ENCODE results near the gene SPATS2. TPM values are rescaled to one million over a fixed set of nuclear protein-coding genes. Genes with fewer than 3 reads are reported as not detected.
A peak's percentile ranks its signal among the peaks of the same experiment; 100 is the strongest.
"Not testable (repeated sequence)": the region's sequence is repeated elsewhere in the genome, so short reads cannot be mapped to it uniquely, and the experiment has no call there.

The SPATS2 gene
- total RNA-seq, 1 donor from 2014 or later, result 12.4 TPM

DNA sequence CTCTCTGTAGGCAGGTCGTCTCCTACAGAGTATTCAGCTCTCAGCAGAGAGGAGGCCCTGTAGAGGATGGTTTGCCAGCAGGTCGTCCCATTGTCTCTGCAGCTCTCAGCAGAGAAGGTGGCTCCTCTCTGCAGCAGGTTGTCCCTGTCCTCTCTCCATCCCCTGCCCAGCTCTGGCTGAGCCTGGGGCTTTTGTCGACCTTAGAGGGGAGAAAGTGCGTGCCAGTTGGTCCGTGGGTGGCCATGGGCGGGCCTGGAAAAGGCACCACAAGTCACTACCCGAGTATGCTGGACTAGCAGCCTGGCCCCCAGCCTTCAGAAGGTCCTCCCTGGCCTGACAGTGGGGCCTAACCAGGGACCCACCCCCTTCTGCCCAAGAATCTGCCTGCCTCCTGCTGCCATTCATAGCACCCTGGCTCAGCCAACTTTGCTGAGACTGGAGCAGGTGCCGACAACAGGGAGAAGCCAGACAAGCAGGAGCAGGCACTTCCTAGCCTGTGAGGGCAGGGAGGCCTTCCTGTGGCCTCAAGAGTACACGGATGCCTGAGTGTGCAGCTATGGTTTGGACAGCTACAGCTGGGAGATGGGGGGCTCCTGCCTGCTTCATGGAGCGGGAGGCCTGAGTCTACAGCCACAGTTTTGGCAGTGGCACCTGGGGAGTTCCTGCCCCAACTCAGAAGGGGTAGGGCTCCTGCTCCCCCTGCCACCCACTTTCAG, 111.8 kb downstream of the SPATS2 start:
- ATAC-seq, result peak; percentile 28

DNA sequence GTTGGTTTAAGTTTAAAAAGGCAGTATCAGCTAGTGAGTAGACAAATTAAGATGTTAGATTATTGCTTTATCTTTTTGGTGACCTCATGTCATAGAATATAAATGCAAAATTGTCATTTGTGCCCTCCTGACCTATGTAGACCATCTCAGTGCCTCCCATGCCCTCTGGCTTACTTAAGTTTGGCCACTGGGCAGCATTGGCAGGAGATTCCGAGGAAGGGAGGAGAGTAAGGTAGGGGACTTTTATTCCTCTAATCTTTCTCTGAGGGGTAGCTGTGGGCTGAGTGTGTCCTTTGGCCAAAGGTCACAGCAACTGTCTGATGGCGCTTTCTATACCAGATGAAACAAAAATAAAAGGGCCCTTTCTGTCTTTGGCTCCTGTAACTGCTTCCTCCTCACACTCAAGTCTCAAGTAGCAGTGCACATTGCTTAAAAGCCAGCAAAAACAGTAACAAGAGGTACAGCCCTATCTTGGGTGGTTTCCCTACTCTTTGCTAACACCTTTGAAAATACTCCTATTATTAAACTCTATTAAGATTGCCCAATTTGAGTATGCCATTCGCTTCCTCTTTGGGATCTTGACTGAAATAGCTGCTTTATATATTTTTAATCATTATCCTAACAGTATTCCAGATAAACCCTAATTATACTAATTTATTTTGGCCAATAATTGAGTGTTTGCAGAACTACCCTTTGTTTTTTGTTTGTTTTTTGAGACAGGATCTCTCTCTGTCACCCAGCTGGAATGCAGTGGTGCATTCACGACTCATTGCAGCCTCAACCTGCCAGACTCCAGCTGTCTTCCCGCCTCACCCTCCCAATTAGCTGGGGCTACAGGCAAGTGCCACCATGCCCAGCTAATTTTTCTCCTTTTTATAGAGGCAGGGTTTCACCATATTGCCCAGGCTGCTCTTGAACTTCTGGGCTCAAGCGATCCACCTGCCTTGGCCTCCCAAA, 115.1 kb downstream of the SPATS2 start:
- no peak for ATAC-seq

GRCh38 chr12:49483619-49484018, 116.4 kb downstream of the SPATS2 start:
- ATAC-seq, result no peak

- no peak for ATAC-seq
Measured at GRCh38 chr12:49487605-49488004, 120.3 kb downstream of the SPATS2 start.

GRCh38 chr12:49489154-49489553, 121.9 kb downstream of the SPATS2 start:
- no peak for ATAC-seq

DNA sequence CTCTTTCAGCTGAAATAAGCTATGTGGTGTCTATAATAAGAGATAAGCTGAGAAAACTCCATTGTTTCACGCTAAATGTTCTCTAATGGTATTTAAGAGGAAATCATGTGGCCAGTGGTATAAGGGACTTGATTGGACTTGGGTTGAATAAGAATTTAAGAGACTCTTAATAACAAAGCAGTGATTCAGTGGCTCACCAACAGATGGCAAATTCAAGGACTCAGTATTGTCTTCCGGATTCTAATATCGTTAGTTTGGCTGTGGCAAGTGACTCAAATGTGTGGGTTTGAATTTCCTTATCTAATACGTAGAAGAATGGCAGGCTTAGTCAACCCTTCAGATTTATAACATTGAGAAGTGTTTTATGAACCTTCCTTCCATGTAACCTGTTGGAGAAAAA, 122.5 kb downstream of the SPATS2 start:
- ATAC-seq, result no peak

- ATAC-seq, result peak; percentile 61
Measured at GRCh38 chr12:49491823-49492222, 124.6 kb downstream of the SPATS2 start.

- no peak for ATAC-seq
Measured at GRCh38 chr12:49493900-49494299, 126.6 kb downstream of the SPATS2 start.

DNA sequence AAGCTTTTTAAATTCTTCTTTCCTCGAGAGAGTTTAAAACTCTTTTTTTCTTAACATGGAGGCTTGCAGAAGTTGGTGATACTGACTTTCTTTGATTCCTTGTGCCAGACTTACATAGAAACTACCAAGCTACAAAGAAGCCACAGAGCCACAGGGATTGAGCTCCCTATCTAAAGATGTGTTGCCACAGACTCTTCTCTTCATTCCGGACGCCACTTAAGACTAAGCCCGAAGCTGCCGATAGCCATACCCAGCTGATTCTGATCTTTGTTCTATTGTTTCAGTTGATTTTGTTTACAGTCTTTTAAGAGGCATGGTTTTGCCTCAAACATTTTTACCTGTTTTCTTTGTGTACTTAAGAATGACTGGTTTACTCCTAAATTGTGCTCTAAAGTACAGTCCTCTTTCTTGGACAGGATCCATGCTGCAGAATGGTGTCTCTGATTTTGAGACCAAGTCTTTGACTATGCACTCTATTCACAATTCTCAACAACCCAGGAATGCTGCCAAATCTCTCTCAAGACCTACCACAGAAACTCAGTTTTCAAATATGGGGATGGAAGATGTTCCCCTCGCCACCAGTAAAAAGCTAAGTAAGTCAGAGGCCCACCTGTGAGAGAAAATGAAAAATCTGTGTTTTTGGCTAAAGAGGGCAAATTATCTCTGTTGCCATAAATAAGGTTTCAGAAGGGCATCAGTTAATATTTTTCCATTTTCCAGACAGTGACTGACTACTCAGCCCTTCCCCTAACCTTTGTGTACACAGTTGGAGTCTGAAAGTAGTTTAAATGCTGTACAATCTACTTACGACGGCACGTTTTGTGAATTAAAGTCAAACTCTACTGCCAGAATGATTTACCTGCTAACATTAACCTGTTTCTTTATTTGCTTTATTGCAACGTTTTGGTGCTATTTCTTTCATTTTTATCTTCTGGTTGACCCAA, 129.4 kb downstream of the SPATS2 start:
- no peak for ATAC-seq

DNA sequence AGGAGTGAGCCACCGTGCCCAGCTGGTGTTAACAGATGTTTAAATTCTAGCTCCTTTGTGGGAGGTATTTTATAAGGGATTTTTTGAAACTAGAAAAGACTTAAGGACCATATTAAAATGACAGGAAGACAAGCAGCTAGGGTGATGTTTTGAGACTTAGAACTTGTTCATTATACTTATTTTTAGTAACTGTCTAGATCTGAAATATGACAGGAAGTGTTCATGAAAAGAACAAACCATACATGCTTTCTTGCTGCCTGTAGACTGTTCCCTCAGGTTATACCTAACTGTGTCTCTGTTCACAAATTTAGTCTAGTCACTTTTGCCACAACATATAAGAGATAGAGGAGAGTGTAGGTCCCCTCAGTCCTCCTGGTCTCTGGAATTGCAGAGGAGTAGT, 134.6 kb downstream of the SPATS2 start:
- ATAC-seq, result no peak

DNA sequence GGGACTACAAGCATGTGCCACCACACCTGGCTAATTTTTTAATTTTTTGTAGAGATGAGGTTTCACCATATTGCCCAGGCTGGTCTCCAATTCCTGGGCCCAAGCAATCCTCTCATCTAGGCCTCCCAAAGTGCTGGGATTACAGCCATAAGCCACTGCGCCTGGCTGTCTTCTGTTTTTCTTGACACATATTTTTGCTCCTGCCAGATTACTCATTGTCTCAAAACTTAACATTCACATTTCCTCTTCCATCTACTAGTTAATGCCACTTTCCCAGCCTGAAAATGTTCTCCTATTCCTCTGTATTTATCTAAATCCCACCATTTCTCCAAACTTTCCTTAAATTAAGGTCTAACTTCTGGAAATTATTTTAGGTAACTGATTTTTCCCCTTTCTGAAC, 135.3 kb downstream of the SPATS2 start:
- no peak for ATAC-seq

DNA sequence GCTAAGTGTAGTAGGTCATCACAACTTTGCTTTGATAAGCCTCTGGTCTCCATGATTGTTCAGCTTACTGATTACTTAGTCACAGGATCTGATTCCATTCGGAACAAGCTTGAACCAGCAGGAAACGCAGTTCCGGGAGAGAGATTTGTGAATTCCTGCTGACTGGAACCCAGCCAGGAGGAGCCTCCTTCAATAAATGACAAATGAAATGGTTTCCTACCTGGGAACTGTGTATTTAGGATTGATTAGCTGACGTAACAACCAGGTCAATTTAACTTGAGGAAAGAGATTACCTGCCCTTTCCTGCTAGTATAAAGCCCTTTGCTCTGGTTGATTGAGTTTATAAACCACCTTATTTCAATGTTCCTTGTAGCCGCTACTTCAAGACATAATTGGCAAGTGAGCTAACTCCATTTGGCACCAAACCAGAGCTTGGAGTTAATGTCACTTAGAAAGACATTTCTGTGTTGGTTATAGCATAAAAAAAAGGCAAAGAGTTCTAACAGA, 136.5 kb downstream of the SPATS2 start:
- peak; percentile 75 for ATAC-seq

DNA sequence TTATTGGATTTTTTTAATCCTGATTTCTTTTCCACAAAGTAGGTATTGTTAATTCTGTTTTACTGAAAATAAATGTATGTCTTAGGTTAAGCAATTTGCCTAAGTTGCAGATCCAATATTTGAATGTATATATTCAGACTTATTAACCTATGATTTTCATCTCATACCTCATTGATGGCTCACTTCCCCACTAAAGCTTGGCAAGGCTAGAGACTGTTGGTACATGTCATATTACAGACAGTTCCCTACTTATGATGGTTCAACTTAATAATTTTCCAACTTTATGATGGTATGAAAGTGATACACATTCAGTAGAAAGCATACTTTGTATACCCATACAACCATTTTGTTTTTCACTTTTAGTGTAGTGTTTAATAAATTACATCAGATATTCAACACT, 138.4 kb downstream of the SPATS2 start:
- no peak for ATAC-seq

DNA sequence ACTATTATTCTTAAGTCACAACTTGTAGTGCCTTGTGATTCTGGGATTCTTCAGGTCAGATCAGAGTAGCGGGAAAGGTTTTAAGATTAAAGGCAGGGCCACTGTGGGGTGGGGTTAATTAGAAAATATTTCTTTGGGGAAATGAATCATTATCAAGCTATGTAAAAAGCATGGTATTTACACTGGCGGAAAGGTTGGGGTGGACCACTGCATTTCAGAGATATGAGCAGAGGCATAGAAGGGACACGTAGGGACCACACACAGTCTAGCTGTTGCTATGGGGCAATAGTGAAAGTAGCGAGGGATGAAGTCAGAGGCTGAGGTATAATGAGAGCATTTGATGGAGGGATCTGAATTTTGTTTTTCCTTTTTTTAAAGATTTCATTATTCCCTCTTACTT, 139.9 kb downstream of the SPATS2 start:
- ATAC-seq, result no peak

DNA sequence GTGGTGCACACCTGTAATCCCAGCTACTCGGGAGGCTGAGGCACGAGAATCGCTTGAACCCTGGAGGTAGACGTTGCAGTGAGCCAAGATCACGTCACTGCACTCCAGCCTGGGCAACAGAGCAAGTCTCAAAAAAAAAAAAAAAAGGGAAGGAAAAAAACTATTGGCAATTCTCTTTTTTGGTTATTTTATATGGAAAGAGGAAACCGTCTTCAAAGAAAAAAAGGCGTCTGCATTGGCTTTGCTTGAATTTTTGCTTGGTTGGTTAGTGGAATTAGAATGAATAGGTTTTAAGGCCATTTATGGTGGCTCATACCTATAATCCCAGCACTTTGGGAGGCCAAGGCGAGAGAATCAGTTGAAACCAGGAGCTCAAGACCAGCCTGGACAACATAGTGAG, 142.4 kb downstream of the SPATS2 start:
- ATAC-seq, result not testable (repeated sequence)

DNA sequence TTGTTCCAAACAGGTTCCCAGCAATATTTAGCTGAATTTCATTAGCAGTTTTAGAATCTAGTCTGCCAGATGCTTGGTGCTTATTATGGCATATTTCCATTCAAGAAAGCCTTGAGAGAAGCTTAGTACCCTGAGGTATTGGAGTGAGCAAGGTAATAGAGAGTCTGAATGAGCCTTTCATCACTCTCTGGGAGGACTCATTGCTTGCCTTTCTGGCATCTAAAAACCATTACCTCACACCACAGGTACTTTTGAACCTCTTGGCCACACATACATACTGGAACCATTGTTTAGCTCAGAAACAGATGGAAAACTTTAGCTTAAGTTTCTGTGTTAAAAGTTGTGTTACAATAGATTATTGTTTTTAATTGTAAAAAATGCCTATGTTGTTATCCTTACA, 144.1 kb downstream of the SPATS2 start:
- no peak for ATAC-seq

GRCh38 chr12:49512546-49512945, 145.3 kb downstream of the SPATS2 start:
- ATAC-seq, result no peak

GRCh38 chr12:49515266-49515665, 148.0 kb downstream of the SPATS2 start:
- ATAC-seq, result no peak

DNA sequence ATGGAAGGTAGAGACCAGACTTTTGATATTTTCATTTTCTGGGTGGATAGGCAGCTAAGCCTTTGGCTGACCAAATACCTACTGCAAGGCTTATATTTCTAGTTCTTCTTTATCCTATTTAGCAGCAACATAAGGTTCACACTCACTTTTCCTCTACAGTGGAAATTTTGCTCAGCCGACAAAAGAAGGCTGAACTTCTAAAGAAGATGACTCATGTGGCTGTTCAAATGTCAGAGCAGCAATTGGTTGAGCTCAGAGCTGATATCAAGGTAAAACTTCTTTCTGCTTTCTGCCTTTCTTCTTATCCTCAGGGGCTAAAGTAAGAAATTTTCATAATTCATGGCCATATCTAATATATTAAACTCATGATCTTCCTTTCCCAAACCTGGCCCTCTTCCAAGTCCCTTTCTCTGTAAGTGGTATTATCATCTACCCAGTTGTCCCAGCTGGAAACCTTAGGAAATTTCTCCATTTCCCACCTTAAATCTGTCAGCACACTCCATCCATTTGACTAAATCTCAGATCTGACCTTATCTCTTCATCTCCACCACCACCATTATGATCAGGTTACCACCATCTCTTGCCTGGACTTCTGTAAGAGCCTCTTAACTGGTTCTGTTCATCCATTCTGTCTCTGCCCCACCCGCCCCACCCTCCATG, 151.8 kb downstream of the SPATS2 start:
- ATAC-seq, result no peak

- no peak for ATAC-seq
Measured at GRCh38 chr12:49519574-49519936, 152.3 kb downstream of the SPATS2 start.

DNA sequence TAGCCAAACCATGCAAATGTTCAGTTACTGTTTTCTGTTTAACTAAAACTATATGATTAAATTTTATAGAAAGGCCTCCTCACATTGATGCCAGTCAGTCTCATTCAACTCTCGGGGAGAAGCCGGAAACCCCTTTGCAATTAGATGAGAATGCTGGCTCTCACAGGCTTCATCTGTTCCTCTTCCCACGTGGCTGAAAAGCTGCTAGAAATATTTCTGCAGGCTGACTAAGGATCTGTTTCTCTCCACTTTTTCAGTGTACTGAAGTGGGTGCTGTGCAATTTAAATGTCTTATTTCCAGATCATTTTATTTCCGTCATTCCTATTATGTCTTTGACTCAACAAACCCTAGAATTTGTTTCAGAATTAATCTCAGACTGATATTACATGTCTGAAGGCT, 154.1 kb downstream of the SPATS2 start:
- no peak for ATAC-seq
